Keratinocyte (primary cell): Measurements from ENCODE around the gene CAPN11. TPM values are rescaled to one million over a fixed set of nuclear protein-coding genes. Genes with fewer than 3 reads are reported as not detected.

Experiments
- DNase-seq: peaks from one replicate; pipeline ENCODE4 v3.0.0-alpha.2; 2011; ENCODE audit warnings: low read depth, missing footprints, low spot score
- FAIRE-seq: peaks from 2 replicates; lab custom pipeline; 2011; peaks lifted over from hg19 to GRCh38; lab: Jason Lieb, UNC
- H2AFZ ChIP-seq: 2 replicates; pipeline ENCODE4 v1.6.0; 2012; ENCODE audit warnings: low read length, control low read depth, inconsistent platforms; ENCODE audit not compliant: control insufficient read depth
- H3K27ac ChIP-seq: 2 replicates; pipeline ENCODE4 v1.5.1; 2011; ENCODE audit warnings: low read length; ENCODE audit not compliant: control insufficient read depth, insufficient read depth
- H3K27me3 ChIP-seq: 3 replicates; pipeline ENCODE4 v1.6.0; 2011; ENCODE audit warnings: low read length; ENCODE audit not compliant: control insufficient read depth, insufficient read depth; ENCODE audit errors: extremely low read depth
- H3K36me3 ChIP-seq, 2 experiments: 2 replicates in 1 of 2; 3 replicates in 1 of 2; pipeline ENCODE4 v1.5.1; 2011; ENCODE audit warnings: low read length in 2 of 2, mild to moderate bottlenecking in 1 of 2; ENCODE audit not compliant: control insufficient read depth in 2 of 2, insufficient read depth in 2 of 2; ENCODE audit errors: extremely low read depth in 1 of 2
- H3K4me1 ChIP-seq: 3 replicates; pipeline ENCODE4 v1.5.1; 2011; ENCODE audit warnings: low read length; ENCODE audit not compliant: control insufficient read depth, insufficient read depth; ENCODE audit errors: extremely low read depth
- H3K4me2 ChIP-seq: 3 replicates; pipeline ENCODE4 v1.6.0; 2011; ENCODE audit warnings: low read depth, low read length; ENCODE audit not compliant: control insufficient read depth, insufficient read depth; ENCODE audit errors: extremely low read depth
- H3K4me3 ChIP-seq, 3 experiments: fragments of 200-600 bp in 1 of 3; sonication (generic) in 1 of 3; 2 replicates in 2 of 3; 3 replicates in 1 of 3; pipeline ENCODE4 v1.5.1; 2011 to 2016; ENCODE audit warnings: low read length in 3 of 3, mild to moderate bottlenecking in 3 of 3, control low read depth in 2 of 3, inconsistent platforms in 1 of 3, low read depth in 1 of 3, mixed read lengths in 1 of 3, mixed run types in 1 of 3, moderate library complexity in 1 of 3; ENCODE audit not compliant: control insufficient read depth in 2 of 3, insufficient read depth in 2 of 3; ENCODE audit errors: extremely low read depth in 1 of 3
- H3K79me2 ChIP-seq: 2 replicates; pipeline ENCODE4 v1.6.0; 2012; ENCODE audit warnings: low read length; ENCODE audit not compliant: control insufficient read depth, insufficient read depth
- H3K9ac ChIP-seq: 3 replicates; pipeline ENCODE4 v1.6.0; 2011; ENCODE audit warnings: low read length; ENCODE audit not compliant: control insufficient read depth, insufficient read depth; ENCODE audit errors: extremely low read depth
- H3K9me1 ChIP-seq: 3 replicates; pipeline ENCODE4 v1.6.0; 2011; ENCODE audit warnings: low read length; ENCODE audit not compliant: control insufficient read depth, insufficient read depth; ENCODE audit errors: extremely low read depth
- H3K9me3 ChIP-seq: 2 replicates; pipeline ENCODE4 v1.5.1; 2012; ENCODE audit warnings: low read depth, low read length; ENCODE audit not compliant: control insufficient read depth
- H4K20me1 ChIP-seq: 3 replicates; pipeline ENCODE4 v1.6.0; 2011; ENCODE audit warnings: low read length; ENCODE audit not compliant: control insufficient read depth, insufficient read depth; ENCODE audit errors: extremely low read depth
- CTCF ChIP-seq, 3 experiments: IDR thresholded peaks in 1 of 3; conservative IDR thresholded peaks in 1 of 3; optimal IDR thresholded peaks in 1 of 3; 2 replicates in 2 of 3; 3 replicates in 1 of 3; pipeline versions ENCODE3 to v1.5.1; 2011; ENCODE audit warnings: low read length in 3 of 3, mild to moderate bottlenecking in 3 of 3, moderate library complexity in 2 of 3, control low read depth in 1 of 3, inconsistent platforms in 1 of 3; ENCODE audit not compliant: insufficient read depth in 2 of 3; ENCODE audit errors: extremely low read depth in 1 of 3
- EZH2 ChIP-seq: IDR thresholded peaks from one replicate; pipeline ENCODE4 v1.6.1; 2012; ENCODE audit warnings: inconsistent platforms, mild to moderate bottlenecking, low read length, moderate library complexity
- dilution Hi-C: fragments of 300-500 bp; cut with MboI; formaldehyde crosslinking; loops from one replicate; pipeline ENCODE4 v1.7.0; 2020; ENCODE audit warnings: low sequenced_read_pairs; ENCODE audit not compliant: extremely low pct_ligation_motif_present
- polyA plus RNA-seq, 5 experiments: library from polyadenylated mRNA; depleted of rRNA in 3 of 5; stranded (reverse) in 3 of 5; stranded (forward) in 1 of 5; unstranded in 1 of 5; fragments of >200 nt; gene quantifications; 1 replicate in 1 of 5; 2 replicates in 3 of 5; 3 replicates in 1 of 5; pipeline versions ENCODE4 v1.2.1 to v1.2.3, GENCODE V29; 2011 to 2012; ENCODE audit warnings: missing spikeins in 2 of 5, low read depth in 1 of 5, low replicate concordance in 1 of 5

The CAPN11 gene
- polyA plus RNA-seq, 1 donor (not counting 4 experiments of a cell fraction or from before 2014, with no cell fraction given): not detected

- Histone ChIP-seq H3K4me1 (peaks cover 5% of the 10 kb centered on the region), H3K36me3 (no peaks in the 10 kb centered on the region), H3K9ac (no peak overlapping the region), H3K27me3 (no peaks in the 10 kb centered on the region), H3K4me3 (no peak overlapping the region), H3K27ac (no peak overlapping the region), H3K9me1 (no peaks in the 10 kb centered on the region), H2AFZ (no peak overlapping the region), H3K79me2 (no peaks in the 10 kb centered on the region), H4K20me1 (no peaks in the 10 kb centered on the region), H3K4me2 (no peak overlapping the region), H3K9me3 (no peaks in the 10 kb centered on the region)
- dilution Hi-C loops: no loop called here
- TF ChIP-seq EZH2 (no peak), CTCF (optimal IDR thresholded peaks at IDR 0.05 in 1 of 3, IDR thresholded peaks at IDR 0.05 in 1 of 3, conservative IDR thresholded peaks at IDR 0.05 in 1 of 3; ENCODE audit: extremely low read depth in 1 of 3, insufficient read depth in 2 of 3, low read length in 3 of 3) (no peak)
- DNase-seq: no peak
- no peak for FAIRE-seq
Observed at GRCh38 chr6:44211284-44211683, 52.7 kb downstream of the CAPN11 start.

- TF ChIP-seq EZH2 (no peak), CTCF (optimal IDR thresholded peaks at IDR 0.05 in 1 of 3, IDR thresholded peaks at IDR 0.05 in 1 of 3, conservative IDR thresholded peaks at IDR 0.05 in 1 of 3; ENCODE audit: extremely low read depth in 1 of 3, insufficient read depth in 2 of 3, low read length in 3 of 3) (no peak)
- H3K27ac ChIP-seq: no peak overlapping the region
- H2AFZ ChIP-seq: no peak overlapping the region
- H3K4me3 ChIP-seq: no peak overlapping the region
- dilution Hi-C loops: no loop called here
- H3K36me3 ChIP-seq: no peaks in the 10 kb centered on the region
- H3K27me3 ChIP-seq: no peaks in the 10 kb centered on the region
- no peaks in the 10 kb centered on the region for H3K9me3 ChIP-seq
- no peak overlapping the region for H3K4me2 ChIP-seq
- no peaks in the 10 kb centered on the region for H3K79me2 ChIP-seq
- no peaks in the 10 kb centered on the region for H4K20me1 ChIP-seq
- DNase-seq (no peak), FAIRE-seq (no peak)
- H3K4me1 ChIP-seq: peaks cover 12% of the 10 kb centered on the region
- no peak overlapping the region for H3K9ac ChIP-seq
- no peaks in the 10 kb centered on the region for H3K9me1 ChIP-seq
Observed at GRCh38 chr6:44214307-44214706, 55.7 kb downstream of the CAPN11 start.
